Head of caudate nucleus (tissue), 42 donors: ENCODE measurements around the gene HOMER3.
"Not testable (repeated sequence)": the region's sequence is repeated elsewhere in the genome, so short reads cannot be mapped to it uniquely, and the experiment has no call there.

Experiments used
- DNase-seq, 42 donors: peaks; one replicate each; pipeline versions ENCODE4 v3.0.0 to v3.0.0-alpha.2; 2020 to 2021; ENCODE audit warnings: mixed read lengths in 7 of 42
- intact Hi-C: fragments of 100-400 bp; cut with DNase I; formaldehyde crosslinking; loops from one replicate; pipeline ENCODE4 v1.15.0; 2022

HOMER3 gene

GRCh38 chr19:18961767-18962620, 21.0 kb upstream of the HOMER3 start:
- DNase-seq, result no peak
- intact Hi-C loops, result no loop called here

GRCh38 chr19:18960370-18960769, 19.4 kb upstream of the HOMER3 start:
- no peak for DNase-seq
- intact Hi-C loops, result no loop called here

GRCh38 chr19:18955042-18955441, 14.0 kb upstream of the HOMER3 start:
- intact Hi-C loops, result no loop called here
- DNase-seq, result no peak

DNA sequence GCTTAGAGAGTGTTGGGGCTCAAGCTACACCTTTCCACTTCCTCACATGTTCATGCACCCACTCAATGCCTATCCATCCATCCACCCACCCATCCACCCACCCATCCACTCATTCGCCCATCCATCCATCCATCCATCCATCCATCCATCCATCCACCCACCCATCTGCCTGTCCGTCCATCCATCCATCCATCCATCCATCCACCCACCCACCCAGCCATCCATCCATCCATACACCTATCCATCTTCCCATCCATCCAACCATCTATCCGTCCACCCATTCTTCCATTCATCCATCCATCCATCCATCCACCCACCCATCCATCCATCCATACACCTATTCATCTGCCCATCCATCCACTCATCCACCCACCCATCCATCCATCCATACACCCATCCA, 13.1 kb upstream of the HOMER3 start:
- intact Hi-C loops, result no loop called here

GRCh38 chr19:18952364-18953003, 11.5 kb upstream of the HOMER3 start:
- intact Hi-C loops, result not testable (repeated sequence)

More for the DNA sequence above, 13.1 kb upstream of the HOMER3 start:
- no peak for DNase-seq

DNA sequence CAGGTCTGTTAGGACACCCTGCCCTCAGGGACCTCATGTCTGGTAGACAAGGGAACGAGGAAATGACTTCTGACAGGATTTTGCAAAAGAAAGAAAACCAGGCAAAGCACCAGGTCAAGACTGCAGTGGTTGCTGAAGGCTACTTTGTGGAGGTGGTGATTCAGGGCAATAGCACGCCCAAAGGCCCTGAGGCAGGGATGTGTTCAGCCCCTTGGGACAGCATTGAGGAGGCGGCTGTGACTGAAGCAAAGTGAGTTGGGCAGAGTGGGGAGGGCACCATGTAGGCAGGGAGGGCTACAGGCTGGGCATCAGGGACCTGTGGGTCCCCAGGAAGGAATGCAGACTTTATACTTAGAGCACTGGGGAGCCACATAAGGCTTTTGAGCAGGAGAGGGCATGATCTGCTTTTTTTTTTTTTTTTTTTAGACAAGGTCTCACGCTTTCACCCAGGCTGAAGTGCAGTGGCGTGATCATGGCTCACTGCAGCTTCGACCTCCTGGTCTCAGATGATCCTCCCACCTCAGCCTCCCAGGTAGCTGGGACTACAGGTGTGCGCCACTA, 10.8 kb upstream of the HOMER3 start:
- intact Hi-C loops, result no loop called here
- no peak for DNase-seq

More at GRCh38 chr19:18952364-18953003, 11.5 kb upstream of the HOMER3 start:
- DNase-seq, result not testable (repeated sequence)

DNA sequence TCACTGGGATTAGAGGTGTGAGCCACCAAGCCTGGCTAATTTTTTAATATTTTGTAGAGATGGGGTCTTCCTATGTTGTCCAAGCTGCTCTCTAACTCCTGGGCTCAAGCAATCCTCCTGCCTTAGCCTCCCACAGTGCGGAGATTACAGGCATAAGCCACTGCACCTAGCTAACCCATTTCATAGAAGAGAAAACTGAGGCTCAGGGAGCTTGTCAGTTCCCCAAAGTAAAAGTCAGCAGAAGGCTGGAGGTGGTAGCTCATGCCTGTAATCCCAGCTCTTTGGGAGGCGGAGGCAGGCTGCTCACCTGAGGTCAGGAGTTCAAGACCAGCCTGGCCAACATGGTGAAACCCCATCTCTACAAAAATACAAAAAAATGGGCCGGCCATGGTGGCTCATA, 8.8 kb upstream of the HOMER3 start:
- no peak for DNase-seq
- intact Hi-C loops, result no loop called here

DNA sequence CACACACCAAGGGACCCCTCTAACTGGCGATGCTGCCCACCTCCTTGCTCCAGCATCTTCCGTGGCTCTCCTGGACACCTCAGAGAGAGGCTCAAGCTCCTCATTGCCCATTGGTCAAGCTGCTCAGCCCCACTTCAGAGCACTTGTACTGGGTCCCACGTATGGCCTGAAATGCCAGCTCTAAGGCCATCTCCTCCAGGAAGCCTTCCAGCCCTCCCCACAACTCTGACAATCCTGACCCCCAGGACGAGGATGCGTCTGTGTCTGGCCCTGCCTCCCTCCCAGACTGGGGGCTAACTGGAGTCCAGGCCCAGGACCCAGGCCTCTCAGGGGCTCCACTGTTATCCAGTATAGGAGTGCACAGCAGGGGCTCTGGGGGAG, 7.9 kb upstream of the HOMER3 start:
- no peak for DNase-seq
- intact Hi-C loops, result no loop called here

DNA sequence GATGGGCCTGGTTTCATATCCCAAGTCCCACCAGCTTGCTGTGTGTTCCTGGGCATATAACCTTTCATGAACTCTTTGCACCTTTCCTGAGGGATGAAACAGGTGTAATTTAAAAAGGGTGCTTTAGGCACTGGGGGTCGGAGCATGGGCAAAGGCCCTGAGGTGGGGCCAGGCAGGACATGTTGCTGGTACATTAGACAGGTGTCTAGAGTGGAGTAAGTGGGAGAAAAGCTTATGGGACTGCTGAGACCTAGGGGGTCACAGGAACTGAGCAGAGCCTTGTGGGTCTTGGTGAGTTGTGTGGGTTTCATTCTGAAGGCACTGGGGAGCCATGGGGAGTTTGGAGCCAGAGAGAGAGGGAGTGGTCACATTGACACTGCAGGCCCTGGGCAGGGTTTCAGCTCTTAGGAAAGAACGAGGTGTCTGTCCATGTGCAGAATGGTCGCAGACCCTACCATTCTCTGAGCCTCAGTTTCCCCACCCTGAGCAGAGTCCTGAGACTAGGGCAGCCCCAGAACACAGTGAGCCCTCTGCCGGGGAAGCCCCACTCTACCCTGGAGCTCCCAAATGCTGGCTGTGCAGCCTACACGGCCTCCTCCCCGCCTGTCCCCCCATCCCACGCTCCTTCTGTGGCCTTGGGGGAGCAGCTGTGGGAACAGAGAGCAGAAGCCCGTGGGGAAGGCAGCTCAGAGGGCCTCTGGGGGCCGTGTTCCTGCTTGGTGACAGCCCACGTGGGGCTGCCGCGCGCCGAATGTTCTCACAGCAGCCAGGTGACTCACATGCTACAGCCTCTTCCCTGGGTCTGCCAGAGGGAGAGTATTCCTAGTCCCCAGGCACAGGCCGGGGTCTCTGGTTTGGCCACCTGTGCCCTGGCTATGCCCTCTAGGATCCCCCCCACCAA, 7.3 kb upstream of the HOMER3 start:
- intact Hi-C loops, result no loop called here

DNA sequence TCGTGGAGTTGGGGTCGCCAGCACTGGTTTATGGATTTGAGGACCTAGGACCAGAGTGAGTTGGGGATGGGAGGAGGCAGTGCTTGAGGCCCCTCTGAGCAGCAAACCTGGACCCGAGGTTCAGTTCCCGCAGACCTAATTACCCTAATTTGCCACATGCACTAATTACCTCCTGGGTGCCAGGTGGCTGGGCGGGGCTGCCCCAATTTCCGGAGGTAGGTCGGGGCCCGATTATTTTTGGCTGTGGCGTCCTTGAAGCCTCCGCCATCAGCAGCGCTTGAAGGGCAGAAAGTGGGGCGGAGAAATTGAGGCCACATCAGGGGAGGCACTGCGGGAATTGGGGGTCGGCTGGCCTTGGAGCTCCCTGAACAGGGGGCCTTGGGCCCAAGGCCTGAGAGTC, 5.9 kb upstream of the HOMER3 start:
- DNase-seq, result no peak
- intact Hi-C loops, result no loop called here

More for the DNA sequence above, 7.3 kb upstream of the HOMER3 start:
- DNase-seq, result peak in 19 of 42 donors; percentile 15 to 63 (median 36)

GRCh38 chr19:18946335-18946734, 5.3 kb upstream of the HOMER3 start:
- DNase-seq, result no peak
- intact Hi-C loops, result no loop called here

DNA sequence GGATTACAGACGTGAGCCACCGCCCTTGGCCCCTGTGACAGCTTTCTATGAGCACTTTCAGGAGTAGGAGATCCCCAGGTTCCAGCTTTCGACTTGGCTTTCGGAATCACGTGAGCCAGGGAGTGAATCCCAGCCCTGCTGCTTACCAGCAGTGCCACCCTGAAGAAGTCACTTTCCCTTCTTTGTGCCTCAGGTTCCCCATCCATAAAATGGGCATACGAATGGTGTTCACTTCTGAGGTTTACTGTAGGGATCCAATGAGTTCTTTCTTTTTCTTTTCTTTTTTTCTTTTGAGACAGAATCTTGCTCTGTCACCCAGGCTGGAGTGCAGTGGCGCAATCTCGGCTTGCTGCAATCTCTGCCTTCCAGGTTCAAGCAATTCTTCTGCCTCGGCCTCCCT, 4.3 kb upstream of the HOMER3 start:
- intact Hi-C loops, result no loop called here
- no peak for DNase-seq

DNA sequence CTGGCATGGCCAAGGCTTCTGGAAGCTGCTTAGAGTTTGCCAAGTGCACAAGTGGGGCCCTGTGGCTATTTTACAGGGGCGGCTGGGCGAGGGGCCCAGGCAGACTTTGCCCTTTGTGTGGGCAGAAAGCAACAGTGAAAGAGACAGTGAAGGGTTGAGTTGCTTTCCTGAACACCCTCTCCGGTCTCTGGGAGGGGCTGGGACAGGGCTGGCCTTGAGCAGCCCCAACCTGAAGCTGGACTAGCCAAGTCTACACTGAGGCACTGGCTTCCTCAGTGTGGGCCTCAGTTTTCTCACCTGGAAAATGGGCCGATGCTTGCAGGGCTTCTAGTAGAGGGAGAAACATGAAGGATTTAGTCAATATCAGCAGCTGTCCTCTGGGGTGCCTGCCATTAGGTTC, 2.4 kb upstream of the HOMER3 start:
- intact Hi-C loops, result no loop called here
- no peak for DNase-seq

- intact Hi-C loops, result no loop called here
- DNase-seq, result no peak
Measured at GRCh38 chr19:18942692-18943091, 1.7 kb upstream of the HOMER3 start.

DNA sequence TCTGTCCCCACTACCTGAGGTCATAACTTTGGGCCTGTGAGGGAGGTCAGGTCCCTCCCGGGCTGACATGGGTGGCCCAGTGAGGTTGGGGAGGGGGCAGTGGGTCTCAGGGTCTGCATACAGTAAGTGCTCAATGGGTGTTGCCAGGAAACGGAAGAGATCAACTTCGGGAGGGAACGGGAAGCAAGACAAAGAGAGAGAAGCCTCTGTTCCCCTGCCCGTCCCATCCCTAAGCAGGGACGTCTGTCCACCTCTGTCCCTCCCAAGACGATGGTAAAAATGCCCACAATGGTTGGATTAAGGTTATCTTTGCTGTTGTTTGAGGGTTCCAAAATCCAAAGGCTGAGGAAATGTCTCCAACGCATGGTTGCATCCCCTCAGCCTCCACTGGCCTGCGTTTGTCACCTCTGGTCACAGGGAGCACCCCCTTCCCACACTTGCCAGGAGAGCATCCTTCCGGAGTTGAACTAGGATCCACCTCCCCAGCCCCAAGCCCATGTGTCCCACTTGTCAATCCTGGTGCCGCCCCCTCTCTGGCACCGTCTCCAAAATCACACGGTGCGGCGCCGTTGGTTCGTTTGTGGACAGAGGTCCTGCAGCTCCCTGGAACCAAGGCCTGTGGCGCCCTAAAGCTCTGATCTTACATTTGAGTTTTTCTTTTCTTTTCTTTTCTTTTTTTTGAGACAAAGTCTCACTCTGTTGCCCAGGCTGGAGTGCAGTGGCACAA, 774 bp upstream of the HOMER3 start:
- intact Hi-C loops, result no loop called here

GRCh38 chr19:18939922-18940768, 872 bp downstream of the HOMER3 start:
- peak in 41 of 42 donors; percentile 20 to 78 (median 50) for DNase-seq

More for the DNA sequence above, 774 bp upstream of the HOMER3 start:
- peak in 3 of 42 donors; percentile 8 to 29 (median 13) for DNase-seq

DNA sequence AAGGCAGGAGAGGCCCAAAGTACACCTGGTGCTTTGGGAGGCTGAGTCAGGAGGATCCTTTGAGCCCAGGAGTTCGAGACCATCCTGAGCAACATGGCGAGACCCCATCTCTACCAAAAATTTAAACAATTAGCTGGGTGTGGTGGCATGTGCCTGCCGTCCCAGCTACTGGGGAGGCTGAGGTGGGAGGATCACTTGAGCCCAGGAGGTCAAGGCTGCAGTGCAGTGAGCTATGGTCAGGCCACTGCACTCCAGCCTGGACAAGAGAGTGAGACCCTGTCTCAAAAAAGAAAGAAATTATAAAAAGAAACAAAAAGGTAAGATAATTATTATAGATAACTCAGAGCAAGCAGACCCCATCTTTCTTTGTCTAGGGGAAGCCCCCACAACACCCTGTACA, 1.9 kb downstream of the HOMER3 start:
- no peak for DNase-seq

More at GRCh38 chr19:18939922-18940768, 872 bp downstream of the HOMER3 start:
- intact Hi-C loops, result no loop called here

DNA sequence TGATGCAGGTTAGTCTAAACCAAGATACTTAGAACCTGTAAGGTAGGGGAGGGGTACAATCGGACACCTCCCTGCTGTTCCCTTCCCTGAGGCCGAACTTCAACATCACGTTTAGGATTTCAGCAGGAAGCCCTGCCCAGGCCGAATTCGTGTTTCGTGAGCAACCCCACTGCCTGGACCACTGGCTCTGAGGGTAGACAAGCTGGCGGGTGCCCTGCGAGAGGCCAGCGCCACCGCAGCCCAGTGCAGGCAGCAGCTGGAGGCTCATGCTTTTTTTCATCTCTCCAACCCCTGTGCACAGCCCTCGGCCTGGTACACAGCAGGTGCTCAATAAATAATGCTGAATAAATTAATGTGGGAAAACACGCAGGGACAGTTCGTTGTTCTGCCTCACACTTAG, 7.7 kb downstream of the HOMER3 start:
- no peak for DNase-seq
- intact Hi-C loops, result no loop called here

More for the DNA sequence above, 1.9 kb downstream of the HOMER3 start:
- intact Hi-C loops, result no loop called here
